Peyer's patch (tissue), 4 donors: Measurements from ENCODE around the gene NGB. TPM values are rescaled to one million over a fixed set of nuclear protein-coding genes. Genes with fewer than 3 reads are reported as not detected.

ENCODE experiments used
- DNase-seq, 3 donors: peaks; one replicate each; pipeline ENCODE4 v3.0.0-alpha.2; 2017 to 2019
- H3K27ac ChIP-seq, 4 donors: fragments of 200-600 bp; sonication (generic); one replicate each; pipeline ENCODE4 v1.5.1; 2016 to 2019
- H3K27me3 ChIP-seq, 2 donors: fragments of 200-600 bp; sonication (generic); one replicate each; pipeline ENCODE4 v1.5.1; 2019
- H3K36me3 ChIP-seq, 3 donors: fragments of 200-600 bp; sonication (generic); one replicate each; pipeline ENCODE4 v1.5.1; 2016 to 2019
- H3K4me1 ChIP-seq, 4 donors: fragments of 200-600 bp; sonication (generic); one replicate each; pipeline ENCODE4 v1.5.1; 2016 to 2019
- H3K4me3 ChIP-seq, 4 donors: fragments of 200-600 bp; sonication (generic); 1 replicate in 3 of 4; 2 replicates in 1 of 4; pipeline ENCODE4 v1.5.1; 2016 to 2019; ENCODE audit warnings: mild to moderate bottlenecking in 1 of 4
- H3K9me3 ChIP-seq, 4 donors: fragments of 200-600 bp; sonication (generic); one replicate each; pipeline ENCODE4 v1.5.1; 2016 to 2019; ENCODE audit warnings: mild to moderate bottlenecking in 1 of 4
- CTCF ChIP-seq, 6 experiments: fragments of 450-650 bp in 4 of 6; fragments of 200-600 bp in 2 of 6; sonication (generic) in 1 of 6; IDR thresholded peaks; one replicate each; pipeline ENCODE4 v1.5.1; 2017 to 2019; ENCODE audit warnings: antibody characterized with exemption in 6 of 6, mild to moderate bottlenecking in 3 of 6, moderate library complexity in 1 of 6
- POLR2A ChIP-seq, 2 donors: fragments of 450-650 bp; IDR thresholded peaks; one replicate each; pipeline ENCODE4 v1.5.1; 2017; ENCODE audit warnings: antibody characterized with exemption in 2 of 2, mild to moderate bottlenecking in 2 of 2, moderate library complexity in 2 of 2
- total RNA-seq, 4 donors: library from RNA; depleted of rRNA; stranded (reverse); fragments of >200 nt; gene quantifications; one replicate each; pipeline ENCODE4 v1.1.0, GENCODE V29; 2016

Gene NGB
- total RNA-seq, 4 donors from 2014 or later: not detected

GRCh38 chr14:77240336-77240915, 30.6 kb downstream of the NGB start:
- Histone ChIP-seq H3K27me3 (no peaks in the 10 kb centered on the region), H3K36me3 (no peaks in the 10 kb centered on the region), H3K4me3 (no peak overlapping the region), H3K9me3 (no peaks in the 10 kb centered on the region), H3K4me1 (no peaks in the 10 kb centered on the region), H3K27ac (no peak overlapping the region)
- DNase-seq: no peak
- no peak for TF ChIP-seq POLR2A (IDR thresholded peaks at IDR 0.05)
- TF ChIP-seq CTCF (IDR thresholded peaks at IDR 0.05): no peak

GRCh38 chr14:77239412-77239811, 31.6 kb downstream of the NGB start:
- no peak for TF ChIP-seq CTCF (IDR thresholded peaks at IDR 0.05)
- no peak overlapping the region for H3K4me3 ChIP-seq

DNA sequence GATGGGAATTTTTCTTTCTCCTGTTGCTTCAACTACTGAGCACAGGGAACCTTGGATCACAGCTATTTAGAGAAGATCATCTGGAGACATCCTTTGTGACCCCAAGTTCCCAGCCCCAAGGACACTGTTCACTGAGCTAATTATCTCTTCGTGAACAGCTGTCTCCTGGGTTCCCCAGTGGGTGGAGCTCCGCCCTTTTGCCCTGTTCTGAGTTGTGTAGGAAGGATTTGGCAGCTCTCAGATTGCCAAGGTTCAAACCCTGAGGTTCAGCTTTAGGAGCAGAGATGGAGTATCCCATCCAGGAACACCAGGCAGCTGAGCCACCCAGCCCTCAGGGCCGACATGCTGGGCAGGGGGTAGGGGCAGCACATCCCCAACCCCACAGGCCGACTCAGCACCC, 32.0 kb downstream of the NGB start:
- no peaks in the 10 kb centered on the region for H3K36me3 ChIP-seq
- no peak overlapping the region for H3K4me3 ChIP-seq
- no peaks in the 10 kb centered on the region for H3K27me3 ChIP-seq
- no peak for TF ChIP-seq CTCF (IDR thresholded peaks at IDR 0.05)
- no peak for TF ChIP-seq POLR2A (IDR thresholded peaks at IDR 0.05)
- H3K27ac ChIP-seq: no peak overlapping the region
- no peaks in the 10 kb centered on the region for H3K4me1 ChIP-seq
- no peaks in the 10 kb centered on the region for H3K9me3 ChIP-seq
- DNase-seq: no peak

More at GRCh38 chr14:77239412-77239811, 31.6 kb downstream of the NGB start:
- H3K27me3 ChIP-seq: no peaks in the 10 kb centered on the region
- no peaks in the 10 kb centered on the region for H3K9me3 ChIP-seq
- DNase-seq: no peak
- H3K27ac ChIP-seq: no peak overlapping the region
- no peaks in the 10 kb centered on the region for H3K36me3 ChIP-seq
- no peaks in the 10 kb centered on the region for H3K4me1 ChIP-seq

DNA sequence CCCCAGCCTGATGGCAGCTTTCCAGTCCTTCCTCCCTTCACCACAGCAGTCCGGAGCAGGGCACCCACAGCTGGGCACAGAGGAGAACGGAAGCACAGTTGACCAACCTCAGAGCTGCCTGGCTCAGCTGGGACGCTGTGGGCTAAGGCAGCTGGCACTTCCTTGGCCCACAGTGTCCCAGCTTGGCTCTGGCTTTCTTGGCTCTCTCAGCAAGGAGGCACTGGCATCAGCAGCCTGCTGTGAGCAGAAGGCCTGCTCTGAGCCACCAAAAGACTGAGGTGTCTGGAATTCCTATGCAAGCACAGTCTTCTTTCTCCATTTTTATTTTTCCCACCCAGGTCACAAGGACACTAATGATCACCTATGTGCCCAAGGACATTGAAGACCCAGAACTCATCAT, 32.6 kb downstream of the NGB start:
- TF ChIP-seq CTCF (IDR thresholded peaks at IDR 0.05): no peak
- TF ChIP-seq POLR2A (IDR thresholded peaks at IDR 0.05): no peak
- Histone ChIP-seq H3K27me3 (no peaks in the 10 kb centered on the region), H3K36me3 (no peaks in the 10 kb centered on the region), H3K27ac (no peak overlapping the region), H3K9me3 (no peaks in the 10 kb centered on the region), H3K4me1 (no peaks in the 10 kb centered on the region), H3K4me3 (no peak overlapping the region)
- no peak for DNase-seq

DNA sequence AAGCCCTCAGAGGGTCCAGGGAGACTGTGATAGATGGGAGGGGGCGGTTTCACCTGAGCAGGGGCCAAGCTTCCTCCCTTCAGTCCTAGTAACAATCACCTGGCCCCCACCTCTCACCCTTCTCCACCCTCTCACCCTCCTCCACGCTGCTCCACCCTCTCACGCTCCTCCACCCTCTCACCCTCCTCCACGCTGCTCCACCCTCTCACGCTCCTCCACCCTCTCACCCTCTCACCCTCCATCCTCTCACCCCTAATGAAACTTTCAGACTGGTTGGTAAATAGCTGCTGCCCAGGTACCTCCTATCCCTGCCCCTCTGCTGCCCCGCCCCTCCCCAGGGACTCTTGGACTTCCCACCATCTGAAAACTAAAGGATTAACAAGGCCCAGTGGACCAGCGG, 34.2 kb downstream of the NGB start:
- no peaks in the 10 kb centered on the region for H3K27me3 ChIP-seq
- no peak overlapping the region for H3K4me3 ChIP-seq
- no peak overlapping the region for H3K27ac ChIP-seq
- TF ChIP-seq POLR2A (IDR thresholded peaks at IDR 0.05) (no peak), CTCF (IDR thresholded peaks at IDR 0.05) (no peak)
- H3K4me1 ChIP-seq: no peaks in the 10 kb centered on the region
- DNase-seq: no peak
- no peaks in the 10 kb centered on the region for H3K36me3 ChIP-seq
- H3K9me3 ChIP-seq: no peaks in the 10 kb centered on the region

GRCh38 chr14:77231721-77232120, 39.3 kb downstream of the NGB start:
- H3K9me3 ChIP-seq: no peaks in the 10 kb centered on the region
- no peak for TF ChIP-seq CTCF (IDR thresholded peaks at IDR 0.05)
- TF ChIP-seq POLR2A (IDR thresholded peaks at IDR 0.05): no peak
- no peaks in the 10 kb centered on the region for H3K36me3 ChIP-seq

More at GRCh38 chr14:77231721-77232120, 39.3 kb downstream of the NGB start:
- Histone ChIP-seq H3K27ac (no peak overlapping the region), H3K4me3 (no peak overlapping the region), H3K27me3 (no peaks in the 10 kb centered on the region), H3K4me1 (no peaks in the 10 kb centered on the region)
- no peak for DNase-seq
